Tibial nerve (tissue), 4 donors: ENCODE results near the gene DCTN4.

Experiments
- CTCF ChIP-seq, 5 experiments: fragments of 200-600 bp in 3 of 5; fragments of 450-650 bp in 2 of 5; sonication (generic) in 3 of 5; IDR thresholded peaks; one replicate each; pipeline ENCODE4 v1.5.1; 2016 to 2019; ENCODE audit warnings: antibody characterized with exemption in 5 of 5, mild to moderate bottlenecking in 3 of 5, moderate library complexity in 2 of 5
- EP300 ChIP-seq, 2 donors: sonication (generic); formaldehyde crosslinking; IDR thresholded peaks; one replicate each; pipeline ENCODE4 v1.6.1; 2017; ENCODE audit warnings: antibody characterized with exemption in 2 of 2, mild to moderate bottlenecking in 1 of 2
- POLR2A ChIP-seq, 2 donors: fragments of 450-650 bp; IDR thresholded peaks; one replicate each; pipeline ENCODE4 v1.6.1; 2017; ENCODE audit warnings: antibody characterized with exemption in 2 of 2, mild to moderate bottlenecking in 2 of 2, moderate library complexity in 2 of 2

- TF ChIP-seq CTCF (IDR thresholded peaks at IDR 0.05), result no peak
- no peak for TF ChIP-seq POLR2A (IDR thresholded peaks at IDR 0.05)
- no peak for TF ChIP-seq EP300 (IDR thresholded peaks at IDR 0.05)
These were observed 31.3 kb upstream of the DCTN4 start for GRCh38 chr5:150789943-150790611.
